Adrenal gland (tissue), 5 donors: ENCODE data around the gene CMKLR1.

Source experiments
- POLR2A ChIP-seq, 2 donors: fragments of 450-650 bp; IDR thresholded peaks; one replicate each; pipeline ENCODE4 v1.6.1; 2017; ENCODE audit warnings: antibody characterized with exemption in 2 of 2, mild to moderate bottlenecking in 2 of 2, moderate library complexity in 1 of 2
- TF ChIP-seq, protein P1 (sequence below), 6 experiments: fragments of 450-650 bp in 4 of 6; fragments of 200-600 bp in 2 of 6; sonication (generic) in 1 of 6; IDR thresholded peaks; 1 replicate in 5 of 6; 2 replicates in 1 of 6; pipeline versions ENCODE4 v1.5.1 to v1.8.0; 2016 to 2021; ENCODE audit warnings: antibody characterized with exemption in 6 of 6, mild to moderate bottlenecking in 2 of 6, moderate library complexity in 1 of 6
- donor health status: DM: no; HTN: no; CAD: no.

DNA sequence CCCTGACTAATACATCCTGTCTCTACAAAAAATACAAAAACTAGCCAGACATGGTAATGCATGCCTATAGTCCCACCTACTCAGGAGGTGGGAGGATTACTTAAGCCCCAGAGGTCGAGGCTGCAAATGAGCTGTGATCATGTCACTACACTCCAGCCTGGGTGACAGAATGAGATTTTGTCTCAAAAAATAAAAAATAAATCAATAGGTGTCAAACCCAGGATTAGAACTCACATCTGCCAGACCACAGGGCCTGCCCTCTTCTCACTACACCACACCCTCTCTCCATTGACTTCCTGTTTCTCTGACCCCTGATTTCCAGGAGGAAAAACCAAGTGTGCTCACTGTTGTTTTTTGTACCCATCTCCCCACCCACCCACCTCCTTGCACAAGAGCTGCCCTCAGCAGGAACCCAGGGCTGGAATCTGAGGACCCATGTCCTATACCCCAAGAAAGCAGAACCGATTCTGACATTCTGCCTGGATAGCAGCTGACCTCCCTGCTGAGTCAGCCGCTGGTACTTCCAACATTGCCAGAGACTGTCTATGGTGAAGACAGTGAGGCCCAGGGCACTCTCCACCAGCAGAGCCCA is 6.2 kb downstream of the CMKLR1 start:
- TF ChIP-seq, protein P1, sequence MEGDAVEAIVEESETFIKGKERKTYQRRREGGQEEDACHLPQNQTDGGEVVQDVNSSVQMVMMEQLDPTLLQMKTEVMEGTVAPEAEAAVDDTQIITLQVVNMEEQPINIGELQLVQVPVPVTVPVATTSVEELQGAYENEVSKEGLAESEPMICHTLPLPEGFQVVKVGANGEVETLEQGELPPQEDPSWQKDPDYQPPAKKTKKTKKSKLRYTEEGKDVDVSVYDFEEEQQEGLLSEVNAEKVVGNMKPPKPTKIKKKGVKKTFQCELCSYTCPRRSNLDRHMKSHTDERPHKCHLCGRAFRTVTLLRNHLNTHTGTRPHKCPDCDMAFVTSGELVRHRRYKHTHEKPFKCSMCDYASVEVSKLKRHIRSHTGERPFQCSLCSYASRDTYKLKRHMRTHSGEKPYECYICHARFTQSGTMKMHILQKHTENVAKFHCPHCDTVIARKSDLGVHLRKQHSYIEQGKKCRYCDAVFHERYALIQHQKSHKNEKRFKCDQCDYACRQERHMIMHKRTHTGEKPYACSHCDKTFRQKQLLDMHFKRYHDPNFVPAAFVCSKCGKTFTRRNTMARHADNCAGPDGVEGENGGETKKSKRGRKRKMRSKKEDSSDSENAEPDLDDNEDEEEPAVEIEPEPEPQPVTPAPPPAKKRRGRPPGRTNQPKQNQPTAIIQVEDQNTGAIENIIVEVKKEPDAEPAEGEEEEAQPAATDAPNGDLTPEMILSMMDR (IDR thresholded peaks at IDR 0.05), result no peak
- TF ChIP-seq POLR2A (IDR thresholded peaks at IDR 0.05), result no peak
